HFFc6 (cell line): ENCODE results near the gene ATIC. TPM values are rescaled to one million over a fixed set of nuclear protein-coding genes. Genes with fewer than 3 reads are reported as not detected.
"Not testable (repeated sequence)": the region's sequence is repeated elsewhere in the genome, so short reads cannot be mapped to it uniquely, and the experiment has no call there.

ENCODE experiments used
- DNase-seq: peaks from one replicate; pipeline ENCODE4 v3.0.0-alpha.2; 2018
- H3K27ac Mint-ChIP-seq: 2 replicates; pipeline ENCODE4 v1.8.0; 2020; ENCODE audit warnings: mild to moderate bottlenecking, mixed read lengths
- H3K27me3 Mint-ChIP-seq: 2 replicates; pipeline ENCODE4 v1.8.0; 2021; ENCODE audit warnings: mild to moderate bottlenecking, moderate library complexity, mixed read lengths; ENCODE audit not compliant: insufficient read depth
- H3K36me3 Mint-ChIP-seq: 2 replicates; pipeline ENCODE4 v1.8.0; 2021; ENCODE audit warnings: low read depth, mixed read lengths
- H3K4me1 Mint-ChIP-seq: 2 replicates; pipeline ENCODE4 v1.8.0; 2020; ENCODE audit warnings: low read depth, mixed read lengths
- H3K4me3 Mint-ChIP-seq: 2 replicates; pipeline ENCODE4 v1.8.0; 2020; ENCODE audit warnings: mild to moderate bottlenecking, moderate library complexity, mixed read lengths
- H3K9me3 Mint-ChIP-seq: 2 replicates; pipeline ENCODE4 v1.8.0; 2020; ENCODE audit warnings: mild to moderate bottlenecking, mixed read lengths
- CTCF ChIP-seq: fragments of 200-600 bp; sonication (generic); IDR thresholded peaks from 2 replicates; pipeline ENCODE4 v1.5.0; 2021; ENCODE audit warnings: antibody characterized with exemption, mild to moderate bottlenecking
- total RNA-seq, 6 experiments: library from RNA; stranded (reverse); fragmentation: NEBNext Ultra II Directional; extraction: Animal tissue kit (Norgen Biotek cat#: 25700); gene quantifications; 2 replicates in 1 of 6; 3 replicates in 5 of 6; pipeline ENCODE4 v1.2.3, GENCODE V29; 2021

ATIC gene
- total RNA-seq, 6 experiments from 2014 or later: 137 to 156 (median 150) TPM

DNA sequence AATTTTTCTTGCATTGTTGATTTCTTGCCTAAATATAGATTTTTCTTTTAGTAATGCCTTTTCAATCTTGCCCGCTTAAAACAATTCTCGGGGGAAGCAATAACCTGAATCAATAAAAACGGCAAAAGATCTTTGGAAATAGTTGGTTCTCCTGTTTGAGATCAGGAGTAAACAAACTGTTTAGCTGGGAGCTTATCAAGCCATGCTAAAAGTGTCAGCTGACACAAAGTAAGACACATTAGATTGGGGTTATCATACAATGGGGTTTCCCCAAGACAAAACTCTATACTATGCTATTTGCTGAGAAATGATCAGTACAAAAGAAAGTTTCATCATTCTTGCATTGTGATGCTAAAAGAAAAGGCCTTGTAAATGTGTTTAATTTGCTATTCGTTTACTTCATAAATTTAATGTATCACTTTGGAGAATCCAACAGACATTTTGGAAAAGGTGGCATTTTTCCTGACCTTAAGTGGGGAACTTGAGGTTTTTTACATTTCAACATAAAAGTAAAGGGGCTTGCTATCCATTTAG lies 46.5 kb downstream of the ATIC start:
- Mint-ChIP-seq H3K9me3 (peaks cover 4% of the 10 kb centered on the region; the same call in 1 of the 2 replicates), H3K27ac (peak overlapping the region; percentile 54), H3K27me3 (peaks cover 46% of the 10 kb centered on the region), H3K36me3 (peaks cover 28% of the 10 kb centered on the region), H3K4me1 (peaks cover 30% of the 10 kb centered on the region), H3K4me3 (0 out of 2 replicates have a peak overlapping the region, but pooled peaks have one; percentile 4)
- no peak for TF ChIP-seq CTCF
- no peak for DNase-seq

- peak overlapping the region; percentile 42 for H3K27ac Mint-ChIP-seq
- no peak for DNase-seq
- peaks cover 37% of the 10 kb centered on the region for H3K4me1 Mint-ChIP-seq
- H3K36me3 Mint-ChIP-seq: peaks cover 35% of the 10 kb centered on the region
- H3K4me3 Mint-ChIP-seq: peak overlapping the region; percentile 14; the same call in 1 of the 2 replicates
- peaks cover 43% of the 10 kb centered on the region for H3K27me3 Mint-ChIP-seq
- no peak for TF ChIP-seq CTCF
- peaks cover 4% of the 10 kb centered on the region; the same call in 1 of the 2 replicates for H3K9me3 Mint-ChIP-seq
These were observed 47.2 kb downstream of the ATIC start for GRCh38 chr2:215358891-215359575.

DNA sequence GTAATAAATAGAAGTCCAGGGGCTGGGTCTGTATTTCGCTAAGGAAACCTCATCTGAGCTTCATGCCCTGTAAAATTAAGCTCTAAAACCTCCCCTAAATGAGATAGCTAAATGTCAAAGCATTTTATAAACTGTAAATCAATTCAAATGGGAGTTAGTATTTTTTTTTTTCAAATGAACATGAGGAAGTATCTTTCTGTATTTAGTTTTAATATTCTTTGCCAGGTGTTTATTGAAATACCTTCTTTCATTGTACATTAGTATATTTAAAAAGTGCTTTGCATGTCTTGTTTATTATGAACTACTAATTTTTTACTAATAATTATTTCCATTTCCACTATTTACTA lies 47.7 kb downstream of the ATIC start:
- peaks cover 42% of the 10 kb centered on the region for H3K4me1 Mint-ChIP-seq
- peaks cover 4% of the 10 kb centered on the region; the same call in 1 of the 2 replicates for H3K9me3 Mint-ChIP-seq
- DNase-seq: no peak
- H3K4me3 Mint-ChIP-seq: no peak overlapping the region; the same call in 1 of the 2 replicates
- H3K36me3 Mint-ChIP-seq: peaks cover 38% of the 10 kb centered on the region
- no peak for TF ChIP-seq CTCF
- peaks cover 42% of the 10 kb centered on the region for H3K27me3 Mint-ChIP-seq
- peak overlapping the region; percentile 42 for H3K27ac Mint-ChIP-seq

- not testable (repeated sequence) for DNase-seq, H3K27ac Mint-ChIP-seq, H3K9me3 Mint-ChIP-seq, H3K4me3 Mint-ChIP-seq
- H3K36me3 Mint-ChIP-seq: peaks cover 43% of the 10 kb centered on the region
- H3K4me1 Mint-ChIP-seq: peaks cover 47% of the 10 kb centered on the region
- H3K27me3 Mint-ChIP-seq: peaks cover 43% of the 10 kb centered on the region
These were observed 48.2 kb downstream of the ATIC start for GRCh38 chr2:215360059-215360458.

DNA sequence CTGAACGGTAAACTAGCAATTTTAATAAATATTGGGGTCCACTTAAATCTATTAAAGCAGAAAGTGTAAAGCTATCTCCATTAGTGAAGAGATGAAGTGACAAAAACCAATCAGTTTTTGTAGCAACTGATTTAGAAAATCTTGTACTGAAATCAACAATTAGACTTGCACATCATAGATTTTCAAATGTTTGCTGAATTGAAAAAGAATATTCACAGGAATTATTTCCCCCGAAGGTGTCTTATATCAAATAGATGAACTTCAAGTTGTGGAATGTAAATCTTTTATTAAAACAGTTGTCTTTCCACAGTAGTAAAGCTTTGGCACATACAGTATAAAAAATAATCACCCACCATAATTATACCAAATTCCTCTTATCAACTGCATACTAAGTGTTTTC lies 48.7 kb downstream of the ATIC start:
- Mint-ChIP-seq H3K27ac (no peak overlapping the region), H3K9me3 (peaks cover 4% of the 10 kb centered on the region; the same call in 1 of the 2 replicates), H3K27me3 (peaks cover 43% of the 10 kb centered on the region), H3K4me3 (no peak overlapping the region), H3K4me1 (peaks cover 52% of the 10 kb centered on the region), H3K36me3 (peaks cover 48% of the 10 kb centered on the region)
- no peak for TF ChIP-seq CTCF
- DNase-seq: no peak

GRCh38 chr2:215361211-215361875 lies 49.5 kb downstream of the ATIC start:
- H3K36me3 Mint-ChIP-seq: peaks cover 53% of the 10 kb centered on the region
- H3K4me3 Mint-ChIP-seq: no peak overlapping the region
- H3K27me3 Mint-ChIP-seq: peaks cover 46% of the 10 kb centered on the region
- no peak for DNase-seq
- H3K4me1 Mint-ChIP-seq: peaks cover 56% of the 10 kb centered on the region
- no peak for TF ChIP-seq CTCF
- peaks cover 3% of the 10 kb centered on the region; the same call in 1 of the 2 replicates for H3K9me3 Mint-ChIP-seq
- peak overlapping the region; percentile 58 for H3K27ac Mint-ChIP-seq
